A549 (cell line): Measurements from ENCODE around the gene CWC15. TPM values are rescaled to one million over a fixed set of nuclear protein-coding genes. Genes with fewer than 3 reads are reported as not detected.

Source experiments
- ATAC-seq, 2 experiments: fragments of 200-7000 bp in 1 of 2; fragments of >200 bp in 1 of 2; cut with Nextera tagmentation in 1 of 2; cut with Tn5 transposase in 1 of 2; 3 replicates each; pipeline versions ENCODE4 v1.8.0 to v1.9.1; 2018 to 2020; ENCODE audit warnings: mild to moderate bottlenecking in 1 of 2, moderate library complexity in 1 of 2
- CTCF ChIA-PET: fragments of 300-600 bp; sonication (Branson Sonifier 250); formaldehyde crosslinking; extraction: SDS; loops from one replicate; lab custom pipeline; 2021; ENCODE audit warnings: antibody characterized with exemption, inconsistent platforms; lab: Yijun Ruan, JAX
- POLR2A ChIA-PET: fragments of 350-600 bp; formaldehyde crosslinking; extraction: SDS; loops from one replicate; lab custom pipeline; 2021; ENCODE audit warnings: antibody characterized with exemption, inconsistent platforms; lab: Yijun Ruan, JAX
- DNase-seq, 2 experiments: peaks; one replicate each; pipeline versions ENCODE4 v3.0.0 to v3.0.0-alpha.2; 2011 to 2016; ENCODE audit warnings: low read depth in 1 of 2, low spot score in 1 of 2
- FAIRE-seq: peaks from 2 replicates; lab custom pipeline; 2011; peaks lifted over from hg19 to GRCh38; lab: Jason Lieb, UNC
- H3K27ac ChIP-seq, 2 experiments: fragments of >200 bp; sonication (Bioruptor Twin); formaldehyde crosslinking; 3 replicates each; pipeline ENCODE4 v1.5.1; 2016 to 2017
- H3K4me1 ChIP-seq: fragments of >200 bp; sonication (Bioruptor Twin); formaldehyde crosslinking; 3 replicates; pipeline ENCODE4 v1.6.1; 2016
- H3K4me2 ChIP-seq: fragments of >200 bp; sonication (Bioruptor Twin); formaldehyde crosslinking; 3 replicates; pipeline ENCODE4 v1.6.1; 2016
- H3K4me3 ChIP-seq: fragments of >200 bp; sonication (Bioruptor Twin); formaldehyde crosslinking; 3 replicates; pipeline ENCODE4 v1.5.1; 2016
- H3K9me3 ChIP-seq: fragments of >200 bp; sonication (Bioruptor Twin); formaldehyde crosslinking; 3 replicates; pipeline ENCODE4 v1.6.1; 2016
- BHLHE40 ChIP-seq: IDR thresholded peaks from 2 replicates; pipeline ENCODE4 v1.6.1; 2012; ENCODE audit warnings: low read depth, low read length, inconsistent platforms
- CEBPB ChIP-seq, 2 experiments: fragments of >200 bp in 1 of 2; sonication (Bioruptor Twin) in 1 of 2; formaldehyde crosslinking in 1 of 2; IDR thresholded peaks; 2 replicates each; pipeline ENCODE4 v1.6.1; 2012 to 2016
- CHD4 ChIP-seq: fragments of 200-600 bp; sonication (generic); IDR thresholded peaks from 2 replicates; pipeline ENCODE4 v1.6.1; 2016; ENCODE audit warnings: antibody characterized with exemption, mild to moderate bottlenecking, borderline replicate concordance
- EP300 ChIP-seq, 2 experiments: fragments of >200 bp; sonication (Bioruptor Twin); formaldehyde crosslinking; IDR thresholded peaks; 2 replicates in 1 of 2; 3 replicates in 1 of 2; pipeline ENCODE4 v1.6.1; 2016 to 2017
- ESRRA ChIP-seq: fragments of 150-350 bp; IDR thresholded peaks from 2 replicates; pipeline ENCODE4 v1.6.1; 2014; ENCODE audit warnings: mild to moderate bottlenecking, low read length, borderline replicate concordance
- FOSB ChIP-seq: fragments of 250-450 bp; sonication (Bioruptor Pico); IDR thresholded peaks from 2 replicates; pipeline ENCODE4 v1.5.0; 2020; ENCODE audit warnings: mild to moderate bottlenecking, moderate library complexity
- FOSL2 ChIP-seq, 2 experiments: fragments of 450-650 bp in 1 of 2; fragments of >200 bp in 1 of 2; sonication (Bioruptor Twin) in 1 of 2; formaldehyde crosslinking; IDR thresholded peaks; 2 replicates each; pipeline versions ENCODE4 v1.5.0 to v1.6.1; 2016 to 2020; ENCODE audit warnings: mild to moderate bottlenecking in 1 of 2, moderate library complexity in 1 of 2
- FOXS1 ChIP-seq: fragments of 250-450 bp; sonication (Bioruptor Pico); IDR thresholded peaks from 2 replicates; pipeline ENCODE4 v1.5.0; 2020; ENCODE audit warnings: mild to moderate bottlenecking, moderate library complexity
- HEYL ChIP-seq: fragments of 250-450 bp; sonication (Bioruptor Pico); IDR thresholded peaks from 2 replicates; pipeline ENCODE4 v1.8.0; 2021; ENCODE audit warnings: mild to moderate bottlenecking, moderate library complexity
- JUNB ChIP-seq: fragments of >200 bp; sonication (Bioruptor Twin); formaldehyde crosslinking; IDR thresholded peaks from 2 replicates; pipeline ENCODE4 v1.6.1; 2016
- KDM5A ChIP-seq: fragments of 200-600 bp; sonication (generic); IDR thresholded peaks from 2 replicates; pipeline ENCODE4 v1.6.1; 2016; ENCODE audit warnings: antibody characterized with exemption, mild to moderate bottlenecking
- MAFK ChIP-seq: fragments of 450-650 bp; IDR thresholded peaks from 2 replicates; pipeline ENCODE4 v1.6.1; 2014; ENCODE audit not compliant: partially characterized antibody
- MAZ ChIP-seq: fragments of 150-350 bp; IDR thresholded peaks from 2 replicates; pipeline ENCODE4 v1.6.1; 2014; ENCODE audit warnings: antibody characterized with exemption, low read depth, low read length, borderline replicate concordance
- MYC ChIP-seq: IDR thresholded peaks from 2 replicates; pipeline ENCODE4 v1.6.1; 2012; ENCODE audit warnings: mild to moderate bottlenecking, inconsistent platforms, low read length, improper control_type of control experiment, borderline replicate concordance
- NPAS2 ChIP-seq: fragments of 250-450 bp; sonication (Bioruptor Pico); IDR thresholded peaks from 2 replicates; pipeline ENCODE4 v1.8.0; 2022; ENCODE audit warnings: mild to moderate bottlenecking, moderate library complexity, borderline replicate concordance
- NR3C1 ChIP-seq: fragments of >200 bp; sonication (Bioruptor Twin); formaldehyde crosslinking; IDR thresholded peaks from 3 replicates; pipeline ENCODE4 v1.6.1; 2017
- POLR2A ChIP-seq: IDR thresholded peaks from 2 replicates; pipeline ENCODE4 v1.6.1; 2012; ENCODE audit warnings: mild to moderate bottlenecking, low read length
- RCOR1 ChIP-seq: fragments of 150-350 bp; IDR thresholded peaks from 2 replicates; pipeline ENCODE4 v1.6.1; 2014; ENCODE audit warnings: antibody characterized with exemption, low read length, low read depth
- RFX5 ChIP-seq: fragments of 450-650 bp; IDR thresholded peaks from 2 replicates; pipeline ENCODE4 v1.7.1; 2014; ENCODE audit warnings: antibody characterized with exemption, mild to moderate bottlenecking, moderate library complexity
- SREBF2 ChIP-seq: fragments of 450-650 bp; IDR thresholded peaks from 2 replicates; pipeline ENCODE4 v1.6.1; 2014; ENCODE audit warnings: mild to moderate bottlenecking, moderate library complexity
- TP53 ChIP-seq: fragments of 250-450 bp; sonication (Bioruptor Pico); IDR thresholded peaks from 2 replicates; pipeline ENCODE4 v1.5.0; 2021; ENCODE audit warnings: mild to moderate bottlenecking, moderate library complexity
- ZFP36 ChIP-seq: fragments of 450-650 bp; IDR thresholded peaks from 2 replicates; pipeline ENCODE4 v1.6.1; 2014; ENCODE audit warnings: borderline replicate concordance; ENCODE audit not compliant: partially characterized antibody
- ZNF302 ChIP-seq: fragments of 250-450 bp; sonication (Bioruptor Pico); IDR thresholded peaks from 2 replicates; pipeline ENCODE4 v1.9.0; 2021; ENCODE audit warnings: inconsistent platforms, mild to moderate bottlenecking, moderate library complexity
- ZSCAN20 ChIP-seq: fragments of 250-450 bp; sonication (Bioruptor Pico); IDR thresholded peaks from 2 replicates; pipeline ENCODE4 v1.8.0; 2022; ENCODE audit warnings: mild to moderate bottlenecking, moderate library complexity
- WGBS: methylation state at CpG from one replicate; pipeline ENCODE4 v1.1.6; 2017; ENCODE audit errors: missing lambda C conversion rate; 5-methylcytosine and 5-hydroxymethylcytosine counted together
- polyA plus RNA-seq, 4 experiments: library from polyadenylated mRNA; depleted of rRNA in 3 of 4; stranded (reverse); fragments of >200 nt; fragmentation: RNase III in 1 of 4; extraction: RNeasy Plus Mini Kit Qiagen cat#74134 plus additional on column Dnase treatment in 1 of 4; gene quantifications; 2 replicates in 3 of 4; 3 replicates in 1 of 4; pipeline ENCODE4 v1.2.3, GENCODE V29; 2011 to 2017
- TF ChIP-seq, protein P1 (sequence below): fragments of 250-450 bp; sonication (Bioruptor Pico); IDR thresholded peaks from 2 replicates; pipeline ENCODE4 v1.5.0; 2020; ENCODE audit warnings: low read depth, mild to moderate bottlenecking, moderate library complexity
- TF ChIP-seq, protein P2 (sequence below): IDR thresholded peaks from 2 replicates; pipeline ENCODE4 v1.6.1; 2012
- TF ChIP-seq, protein P3 (sequence below): IDR thresholded peaks from 2 replicates; pipeline ENCODE4 v1.6.1; 2012; ENCODE audit warnings: low read depth, borderline replicate concordance
- TF ChIP-seq, protein P4 (sequence below): fragments of 150-350 bp; IDR thresholded peaks from 2 replicates; pipeline ENCODE4 v1.6.1; 2014; ENCODE audit warnings: low read depth, mild to moderate bottlenecking, low read length
- TF ChIP-seq, protein P5 (sequence below): fragments of >200 bp; sonication (Bioruptor Twin); formaldehyde crosslinking; IDR thresholded peaks from 2 replicates; pipeline ENCODE4 v1.6.1; 2016
- TF ChIP-seq, protein P6 (sequence below): IDR thresholded peaks from 2 replicates; pipeline ENCODE4 v1.6.1; 2012

Gene CWC15
- polyA plus RNA-seq, 2 of the 4 experiments (the other 2 are of a cell fraction) = 37.6 to 42.8 TPM

DNA sequence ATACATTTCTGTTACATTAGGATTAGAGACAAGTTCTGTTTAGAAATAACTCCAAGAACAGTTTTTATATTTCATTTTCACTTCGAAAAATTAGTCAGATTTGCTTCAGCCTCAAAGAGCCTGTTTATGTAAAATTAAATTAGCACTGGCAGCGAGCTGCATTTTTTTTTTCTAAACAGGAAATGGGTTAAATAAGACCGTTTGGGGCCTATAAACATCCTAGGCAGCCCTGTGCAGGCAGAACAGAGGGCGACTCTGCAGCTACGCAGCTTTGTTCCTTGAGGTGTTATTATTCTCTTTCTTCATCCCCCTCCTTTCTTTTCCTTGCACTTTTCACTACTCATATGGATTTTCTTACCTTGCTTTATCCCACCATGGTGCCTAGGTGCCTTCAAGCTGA, 48.7 kb downstream of the CWC15 start:
- H3K9me3 ChIP-seq = no peaks in the 10 kb centered on the region
- FAIRE-seq = no peak
- CTCF ChIA-PET = no interaction called here
- POLR2A ChIA-PET = no interaction called here
- H3K4me3 ChIP-seq = no peak overlapping the region
- no peak overlapping the region for H3K4me2 ChIP-seq
- TF ChIP-seq RFX5 = no peak
- no peak for TF ChIP-seq CEBPB (IDR thresholded peaks at IDR 0.05)
- TF ChIP-seq, protein P1, sequence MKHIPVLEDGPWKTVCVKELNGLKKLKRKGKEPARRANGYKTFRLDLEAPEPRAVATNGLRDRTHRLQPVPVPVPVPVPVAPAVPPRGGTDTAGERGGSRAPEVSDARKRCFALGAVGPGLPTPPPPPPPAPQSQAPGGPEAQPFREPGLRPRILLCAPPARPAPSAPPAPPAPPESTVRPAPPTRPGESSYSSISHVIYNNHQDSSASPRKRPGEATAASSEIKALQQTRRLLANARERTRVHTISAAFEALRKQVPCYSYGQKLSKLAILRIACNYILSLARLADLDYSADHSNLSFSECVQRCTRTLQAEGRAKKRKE (CRISPR knock-in tag) = no peak
- TF ChIP-seq, protein P2, sequence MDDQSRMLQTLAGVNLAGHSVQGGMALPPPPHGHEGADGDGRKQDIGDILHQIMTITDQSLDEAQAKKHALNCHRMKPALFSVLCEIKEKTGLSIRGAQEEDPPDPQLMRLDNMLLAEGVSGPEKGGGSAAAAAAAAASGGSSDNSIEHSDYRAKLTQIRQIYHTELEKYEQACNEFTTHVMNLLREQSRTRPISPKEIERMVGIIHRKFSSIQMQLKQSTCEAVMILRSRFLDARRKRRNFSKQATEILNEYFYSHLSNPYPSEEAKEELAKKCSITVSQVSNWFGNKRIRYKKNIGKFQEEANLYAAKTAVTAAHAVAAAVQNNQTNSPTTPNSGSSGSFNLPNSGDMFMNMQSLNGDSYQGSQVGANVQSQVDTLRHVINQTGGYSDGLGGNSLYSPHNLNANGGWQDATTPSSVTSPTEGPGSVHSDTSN = no peak
- TF ChIP-seq ZFP36 = no peak
- no peak for TF ChIP-seq MAZ
- TF ChIP-seq MYC = no peak
- TF ChIP-seq CHD4 = no peak
- TF ChIP-seq, protein P3, sequence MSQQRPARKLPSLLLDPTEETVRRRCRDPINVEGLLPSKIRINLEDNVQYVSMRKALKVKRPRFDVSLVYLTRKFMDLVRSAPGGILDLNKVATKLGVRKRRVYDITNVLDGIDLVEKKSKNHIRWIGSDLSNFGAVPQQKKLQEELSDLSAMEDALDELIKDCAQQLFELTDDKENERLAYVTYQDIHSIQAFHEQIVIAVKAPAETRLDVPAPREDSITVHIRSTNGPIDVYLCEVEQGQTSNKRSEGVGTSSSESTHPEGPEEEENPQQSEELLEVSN = no peak
- TF ChIP-seq FOXS1 (CRISPR knock-in tag) = no peak
- TF ChIP-seq KDM5A = no peak
- TF ChIP-seq SREBF2 = no peak
- no peak for TF ChIP-seq ZSCAN20 (CRISPR knock-in tag)
- TF ChIP-seq FOSB (CRISPR knock-in tag) = no peak
- no peak for TF ChIP-seq JUNB
- TF ChIP-seq TP53 (CRISPR knock-in tag) = no peak
- TF ChIP-seq ZNF302 (CRISPR knock-in tag) = no peak
- TF ChIP-seq FOSL2 (IDR thresholded peaks at IDR 0.05) = no peak
- TF ChIP-seq FOSL2 (CRISPR knock-in tag; IDR thresholded peaks at IDR 0.05) = no peak
- TF ChIP-seq, all 56 proteins: peak for 0
- H3K27ac ChIP-seq = no peak overlapping the region
- ATAC-seq = no peak
- DNase-seq = no peak
- H3K4me1 ChIP-seq = no peaks in the 10 kb centered on the region
- 45% methylated on average over 5 of the region's 5 CpGs for WGBS

DNA sequence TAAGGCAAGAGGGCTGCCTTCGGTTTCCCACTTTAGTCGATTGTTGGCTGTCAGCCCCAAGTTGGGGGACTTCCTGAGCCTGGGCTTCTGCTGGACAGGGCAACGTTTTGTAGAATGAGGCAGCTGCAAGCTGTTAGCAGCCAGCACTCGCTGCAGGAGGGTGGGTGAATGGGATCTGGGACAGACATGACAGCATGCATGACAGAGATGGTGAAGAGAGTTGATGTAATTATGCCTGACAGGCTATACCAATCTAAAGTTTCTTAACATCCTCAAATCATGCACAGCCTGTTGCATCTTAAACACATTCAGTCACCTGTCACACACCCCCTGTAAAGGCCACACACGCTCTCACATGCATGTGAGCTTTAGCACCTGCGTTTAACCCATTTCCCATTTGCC, 49.2 kb downstream of the CWC15 start:
- H3K4me3 ChIP-seq = no peak overlapping the region
- H3K4me1 ChIP-seq = no peaks in the 10 kb centered on the region
- H3K4me2 ChIP-seq = no peak overlapping the region
- ATAC-seq (no peak), DNase-seq (no peak), FAIRE-seq (no peak)
- WGBS = 56% methylated on average over 6 of the region's 6 CpGs
- H3K27ac ChIP-seq = no peak overlapping the region
- no peaks in the 10 kb centered on the region for H3K9me3 ChIP-seq
- no peak for TF ChIP-seq NR3C1
- TF ChIP-seq, protein P4, sequence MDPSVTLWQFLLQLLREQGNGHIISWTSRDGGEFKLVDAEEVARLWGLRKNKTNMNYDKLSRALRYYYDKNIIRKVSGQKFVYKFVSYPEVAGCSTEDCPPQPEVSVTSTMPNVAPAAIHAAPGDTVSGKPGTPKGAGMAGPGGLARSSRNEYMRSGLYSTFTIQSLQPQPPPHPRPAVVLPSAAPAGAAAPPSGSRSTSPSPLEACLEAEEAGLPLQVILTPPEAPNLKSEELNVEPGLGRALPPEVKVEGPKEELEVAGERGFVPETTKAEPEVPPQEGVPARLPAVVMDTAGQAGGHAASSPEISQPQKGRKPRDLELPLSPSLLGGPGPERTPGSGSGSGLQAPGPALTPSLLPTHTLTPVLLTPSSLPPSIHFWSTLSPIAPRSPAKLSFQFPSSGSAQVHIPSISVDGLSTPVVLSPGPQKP = no peak
- TF ChIP-seq MYC = no peak
- TF ChIP-seq, protein P3 = no peak
- TF ChIP-seq FOSL2 (IDR thresholded peaks at IDR 0.05) = no peak
- no peak for TF ChIP-seq FOSL2 (CRISPR knock-in tag; IDR thresholded peaks at IDR 0.05)
- no peak for TF ChIP-seq HEYL (CRISPR knock-in tag)
- TF ChIP-seq ESRRA = no peak
- TF ChIP-seq EP300 (IDR thresholded peaks at IDR 0.05) = no peak
- no peak for TF ChIP-seq FOSB (CRISPR knock-in tag)
- TF ChIP-seq MAFK = no peak
- TF ChIP-seq RCOR1 = no peak
- no peak for TF ChIP-seq POLR2A
- TF ChIP-seq NPAS2 (CRISPR knock-in tag) = no peak
- TF ChIP-seq, protein P5, sequence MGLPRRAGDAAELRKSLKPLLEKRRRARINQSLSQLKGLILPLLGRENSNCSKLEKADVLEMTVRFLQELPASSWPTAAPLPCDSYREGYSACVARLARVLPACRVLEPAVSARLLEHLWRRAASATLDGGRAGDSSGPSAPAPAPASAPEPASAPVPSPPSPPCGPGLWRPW = no peak
- no peak for TF ChIP-seq SREBF2
- TF ChIP-seq, protein P6, sequence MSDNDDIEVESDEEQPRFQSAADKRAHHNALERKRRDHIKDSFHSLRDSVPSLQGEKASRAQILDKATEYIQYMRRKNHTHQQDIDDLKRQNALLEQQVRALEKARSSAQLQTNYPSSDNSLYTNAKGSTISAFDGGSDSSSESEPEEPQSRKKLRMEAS = no peak
- no peak for TF ChIP-seq BHLHE40
- TF ChIP-seq JUNB = no peak
- TF ChIP-seq CEBPB (IDR thresholded peaks at IDR 0.05) = no peak
- ChIA-PET CTCF (no interaction called here), POLR2A (no interaction called here)
